Small intestine (tissue), 7 donors: ENCODE data around the gene RFX3. TPM values are rescaled to one million over a fixed set of nuclear protein-coding genes. Genes with fewer than 3 reads are reported as not detected.

Experiments used
- DNase-seq, 2 donors: peaks; one replicate each; pipeline versions ENCODE4 v3.0.0 to v3.0.0-alpha.2; 2013
- FAIRE-seq: peaks from 2 replicates; lab custom pipeline; 2012; peaks lifted over from hg19 to GRCh38; lab: Jason Lieb, UNC
- H3K27ac ChIP-seq, 3 donors: one replicate each; pipeline ENCODE4 v1.5.1; 2013; ENCODE audit warnings: low read length in 2 of 3, mild to moderate bottlenecking in 2 of 3, control low read depth in 1 of 3, inconsistent platforms in 1 of 3, low read depth in 1 of 3, moderate library complexity in 1 of 3
- H3K27me3 ChIP-seq, 3 donors: one replicate each; pipeline ENCODE4 v1.6.1; 2013; ENCODE audit warnings: low read length in 3 of 3, inconsistent platforms in 1 of 3; ENCODE audit not compliant: control insufficient read depth in 3 of 3, insufficient read depth in 3 of 3
- H3K36me3 ChIP-seq, 3 donors: one replicate each; pipeline ENCODE4 v1.6.1; 2013; ENCODE audit warnings: low read length in 3 of 3, inconsistent platforms in 1 of 3, low read depth in 1 of 3, mild to moderate bottlenecking in 1 of 3, moderate library complexity in 1 of 3; ENCODE audit not compliant: control insufficient read depth in 3 of 3, insufficient read depth in 2 of 3
- H3K4me1 ChIP-seq, 3 donors: one replicate each; pipeline ENCODE4 v1.6.1; 2013; ENCODE audit warnings: low read length in 2 of 3, inconsistent platforms in 1 of 3, low read depth in 1 of 3, mild to moderate bottlenecking in 1 of 3, moderate library complexity in 1 of 3; ENCODE audit not compliant: control insufficient read depth in 3 of 3, insufficient read depth in 2 of 3
- H3K4me3 ChIP-seq, 3 donors: one replicate each; pipeline ENCODE4 v1.5.1; 2013; ENCODE audit warnings: low read length in 3 of 3, control low read depth in 1 of 3, inconsistent platforms in 1 of 3, low read depth in 1 of 3, mild to moderate bottlenecking in 1 of 3, moderate library complexity in 1 of 3
- H3K9me3 ChIP-seq, 2 donors: one replicate each; pipeline ENCODE4 v1.6.1; 2013; ENCODE audit warnings: low read depth in 1 of 2, low read length in 1 of 2; ENCODE audit not compliant: control insufficient read depth in 2 of 2, insufficient read depth in 1 of 2
- WGBS, 3 donors: extraction: QIAGEN DNeasy Blood & Tissue Kit; methylation state at CpG; one replicate each; pipeline ENCODE4 v1.1.7; 2013; 5-methylcytosine and 5-hydroxymethylcytosine counted together
- polyA plus RNA-seq, 4 donors: library from polyadenylated mRNA; stranded (reverse) in 3 of 4; unstranded in 1 of 4; fragments of 200-250 nt in 3 of 4; fragments of 120-200 nt in 1 of 4; gene quantifications; one replicate each; pipeline versions ENCODE4 v1.2.1 to v1.2.3, GENCODE V29; 2013
- donor health status: healthy with polysubstance abuse.
- donor health status: control.
- donor health status: control.
- donor health status: Bipolar disorder and iron deficiency.
- donor health status: healthy.

RFX3 gene
- polyA plus RNA-seq, 4 donors = 0.27 to 8.1 (median 1.3) TPM

DNA sequence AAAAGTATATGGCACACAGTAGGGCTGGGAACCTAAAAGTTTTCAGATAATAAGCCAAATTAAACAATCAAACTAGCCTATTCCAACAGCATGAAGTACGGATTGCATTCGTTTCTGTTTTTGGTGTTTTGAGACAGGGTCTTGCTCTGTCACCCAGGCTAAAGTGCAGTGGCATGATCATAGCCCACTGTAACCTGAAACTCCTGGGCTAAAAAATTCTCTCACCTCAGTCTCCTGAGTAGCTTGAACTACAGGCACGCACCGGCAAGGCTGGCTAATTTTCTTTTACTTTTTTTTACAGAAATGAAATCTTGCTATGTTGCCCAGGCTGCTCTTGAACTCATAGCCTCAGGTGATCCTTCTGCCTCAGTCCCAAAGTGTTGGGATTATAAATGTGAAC, 5.2 kb downstream of the RFX3 start:
- H3K27me3 ChIP-seq = no peaks in the 10 kb centered on the region
- WGBS, 3 donors = 91 to 96% (median 93%) methylated on average over 4 of the region's 4 CpGs
- H3K4me3 ChIP-seq = no peak overlapping the region
- H3K9me3 ChIP-seq = no peaks in the 10 kb centered on the region
- H3K36me3 ChIP-seq = no peaks in the 10 kb centered on the region
- no peak overlapping the region for H3K27ac ChIP-seq
- no peak for FAIRE-seq
- no peak for DNase-seq
- H3K4me1 ChIP-seq = no peaks in the 10 kb centered on the region

DNA sequence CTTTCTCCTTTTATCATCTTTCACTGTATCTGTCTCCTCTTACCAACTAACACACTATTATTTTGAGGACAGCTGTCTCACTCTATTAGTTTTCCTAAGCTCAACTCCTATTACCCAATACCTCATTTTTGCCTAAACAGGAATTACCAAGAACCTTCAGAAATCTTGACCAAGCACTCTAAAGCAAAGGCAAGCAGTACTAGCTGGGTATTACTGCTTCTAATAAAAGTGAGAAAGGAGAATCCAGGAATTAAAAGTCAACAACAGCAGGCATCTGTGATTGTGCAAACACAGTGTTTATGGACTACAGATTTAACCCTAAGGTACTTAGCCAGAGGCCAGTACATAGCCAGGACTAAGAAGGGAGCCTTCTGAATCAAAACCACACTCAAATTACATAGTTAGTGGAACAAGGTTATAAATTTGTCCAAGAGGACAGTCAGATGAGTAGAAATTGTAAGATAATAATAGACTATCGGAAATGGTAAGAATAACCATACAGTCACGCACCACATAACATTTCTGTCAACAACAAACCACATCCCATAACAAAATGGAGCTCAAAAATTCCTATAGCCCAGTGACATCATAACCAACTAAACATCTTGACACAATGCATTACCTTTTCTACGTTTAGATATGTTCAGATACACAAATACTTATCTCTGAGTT, 8.3 kb downstream of the RFX3 start:
- Histone ChIP-seq H3K27ac (no peak overlapping the region), H3K27me3 (no peaks in the 10 kb centered on the region), H3K4me3 (no peak overlapping the region), H3K9me3 (no peaks in the 10 kb centered on the region), H3K4me1 (no peaks in the 10 kb centered on the region), H3K36me3 (no peaks in the 10 kb centered on the region)
- DNase-seq (no peak), FAIRE-seq (no peak)
- 89 to 95% (median 94%) methylated on average over 3 of the region's 3 CpGs for WGBS, 3 donors

DNA sequence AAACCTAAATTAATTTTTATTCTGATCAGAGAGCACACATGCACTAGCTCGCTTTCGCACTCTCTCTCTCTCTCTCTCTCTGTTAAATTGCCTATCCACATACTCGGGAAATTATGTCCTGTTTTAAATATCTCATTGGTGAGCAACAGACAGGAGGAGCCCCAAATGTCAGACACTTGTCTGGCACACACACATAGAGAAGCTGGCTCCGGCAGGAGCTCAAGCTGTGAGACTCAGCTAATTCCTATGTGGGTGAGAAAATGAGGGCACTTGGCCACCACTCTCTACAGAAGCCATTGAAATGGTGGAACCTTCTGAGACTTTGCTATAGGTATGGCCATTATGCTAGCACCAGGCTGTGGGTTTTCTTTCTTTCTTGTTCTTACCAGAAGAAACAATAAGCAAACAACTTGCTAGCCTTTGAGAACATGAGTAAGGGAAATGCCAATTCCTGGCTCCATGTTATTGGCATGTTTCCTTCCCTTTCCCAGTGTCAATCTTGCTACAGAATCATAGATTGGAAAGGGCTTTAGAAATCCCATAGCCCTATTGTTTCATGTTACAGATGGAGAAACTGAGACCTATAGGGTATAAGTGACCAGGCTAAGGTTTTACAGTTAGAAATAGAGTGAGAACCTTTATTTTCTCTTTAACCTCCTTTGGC, 9.0 kb downstream of the RFX3 start:
- Histone ChIP-seq H3K27me3 (no peaks in the 10 kb centered on the region), H3K4me1 (no peaks in the 10 kb centered on the region), H3K36me3 (no peaks in the 10 kb centered on the region), H3K4me3 (no peak overlapping the region), H3K9me3 (no peaks in the 10 kb centered on the region), H3K27ac (no peak overlapping the region)
- DNase-seq (no peak), FAIRE-seq (no peak)
- 91 to 98% (median 92%) methylated on average over 4 of the region's 4 CpGs for WGBS, 3 donors

DNA sequence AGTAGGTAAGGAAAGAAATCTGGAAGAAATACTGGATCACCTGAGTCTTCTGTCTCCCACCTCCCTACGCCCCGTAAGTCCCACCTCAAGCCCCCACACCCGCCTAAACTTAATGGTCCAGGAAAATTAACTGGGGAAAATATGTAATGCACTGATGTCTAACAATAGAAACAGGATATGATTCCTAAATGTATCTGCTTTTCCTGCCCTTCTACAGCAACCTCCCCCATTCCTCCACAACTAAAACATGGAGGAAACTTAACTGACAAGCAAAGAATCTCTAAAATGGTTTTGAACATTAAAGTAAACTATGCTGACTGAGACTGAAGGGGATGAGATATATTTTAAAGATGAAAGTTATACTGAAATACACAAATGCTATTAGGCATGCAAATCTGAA, 10.4 kb downstream of the RFX3 start:
- WGBS, 3 donors = 88 to 93% (median 92%) methylated on average over 3 of the region's 3 CpGs
- Histone ChIP-seq H3K4me3 (no peak overlapping the region), H3K4me1 (no peaks in the 10 kb centered on the region), H3K27me3 (no peaks in the 10 kb centered on the region), H3K36me3 (no peaks in the 10 kb centered on the region), H3K27ac (no peak overlapping the region), H3K9me3 (no peaks in the 10 kb centered on the region)
- DNase-seq = no peak
- FAIRE-seq = no peak

DNA sequence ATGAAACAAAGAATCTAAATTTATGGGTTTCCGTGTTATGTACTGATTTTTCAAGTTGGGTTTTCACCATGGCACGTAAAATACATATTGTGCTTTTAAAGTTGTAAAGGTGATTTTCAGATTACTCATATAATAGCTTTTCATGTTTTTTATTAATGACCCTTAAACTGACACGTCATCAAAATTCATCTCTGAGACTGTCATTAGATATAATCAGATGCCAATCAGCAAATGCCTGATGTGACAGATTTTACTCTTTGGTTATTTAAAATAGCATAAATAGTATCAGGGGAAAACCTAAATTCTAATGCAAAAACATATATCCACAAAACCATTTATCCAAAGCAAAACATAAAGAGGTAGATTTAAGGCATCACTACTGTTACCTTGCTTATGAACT, 11.0 kb downstream of the RFX3 start:
- H3K4me1 ChIP-seq = no peaks in the 10 kb centered on the region
- FAIRE-seq (no peak), DNase-seq (no peak)
- H3K9me3 ChIP-seq = no peaks in the 10 kb centered on the region
- H3K4me3 ChIP-seq = no peak overlapping the region
- no peak overlapping the region for H3K27ac ChIP-seq
- H3K36me3 ChIP-seq = no peaks in the 10 kb centered on the region
- H3K27me3 ChIP-seq = no peaks in the 10 kb centered on the region
- 87 to 94% (median 89%) methylated on average over 3 of the region's 3 CpGs for WGBS, 3 donors

DNA sequence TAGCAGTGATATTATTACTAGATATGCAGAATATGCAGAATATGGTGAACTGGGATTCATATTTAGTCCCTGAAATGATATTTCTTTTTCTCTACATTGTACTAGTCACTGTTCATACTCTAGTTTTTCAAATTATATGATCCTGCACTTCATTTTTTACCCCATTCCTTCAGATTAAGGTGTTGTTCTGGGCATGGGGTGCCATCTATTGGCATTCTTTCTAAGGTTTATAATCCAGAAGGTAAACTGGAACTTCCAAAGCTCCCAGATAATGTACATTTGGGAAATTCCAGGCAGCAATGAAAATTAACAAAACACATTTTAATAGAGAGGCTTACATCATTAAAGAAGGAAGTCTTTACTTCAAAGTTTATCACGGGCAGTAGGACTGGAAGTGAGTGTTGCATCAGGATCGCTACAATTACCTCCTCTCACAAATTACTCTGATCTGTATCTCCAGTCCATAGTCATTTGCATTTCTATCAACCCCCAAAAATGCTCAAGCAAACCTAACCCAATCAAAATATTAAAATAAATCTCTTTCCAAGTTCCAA, 12.5 kb downstream of the RFX3 start:
- WGBS, 3 donors = 79 to 85% (median 82%) methylated on average over 2 of the region's 2 CpGs
- no peak for FAIRE-seq
- no peaks in the 10 kb centered on the region for H3K9me3 ChIP-seq

DNA sequence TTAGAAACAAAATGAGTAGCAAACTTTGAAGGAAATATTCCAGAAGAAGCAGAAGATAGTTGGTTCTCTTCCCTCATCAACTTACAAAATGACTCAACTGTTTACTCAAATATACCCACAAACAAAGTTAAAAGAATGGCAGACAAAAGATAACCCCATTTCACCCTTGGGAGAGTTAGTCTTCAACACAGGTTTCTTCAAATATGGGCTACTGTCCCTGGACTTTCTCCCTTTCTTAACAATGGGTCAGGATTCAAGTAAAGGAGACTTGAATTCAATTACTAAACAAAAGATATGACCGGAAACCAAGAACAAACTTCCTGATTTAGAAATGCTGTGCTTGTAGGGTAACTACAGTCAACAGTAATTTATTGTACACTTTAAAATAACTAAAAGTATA, 14.2 kb downstream of the RFX3 start:
- no peak overlapping the region for H3K27ac ChIP-seq
- WGBS, 3 donors = 62 to 76% (median 75%) methylated on average over 1 of the region's 1 CpG
- FAIRE-seq = no peak

More for the DNA sequence above, 12.5 kb downstream of the RFX3 start:
- H3K36me3 ChIP-seq = no peaks in the 10 kb centered on the region
- H3K4me1 ChIP-seq = no peaks in the 10 kb centered on the region
- H3K27me3 ChIP-seq = no peaks in the 10 kb centered on the region
- H3K4me3 ChIP-seq = no peak overlapping the region
- H3K27ac ChIP-seq = no peak overlapping the region
- DNase-seq = no peak

DNA sequence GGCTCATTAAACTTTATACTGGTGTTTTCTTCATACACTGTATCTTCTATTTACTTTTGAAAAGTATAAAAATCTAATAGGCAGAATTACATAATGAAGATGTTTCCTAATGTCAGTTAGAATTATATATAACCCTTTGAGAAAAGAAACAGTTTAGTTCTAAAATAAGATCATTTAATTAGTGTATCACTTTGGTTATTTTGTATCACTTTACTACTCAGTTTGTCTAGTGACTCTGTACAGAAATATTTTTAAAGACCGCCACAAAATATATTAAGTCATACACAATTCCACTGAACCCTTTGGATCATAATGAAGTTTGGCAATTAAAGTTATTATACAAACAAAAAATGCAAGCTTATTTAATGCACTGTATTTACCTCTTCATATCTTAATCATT, 15.0 kb downstream of the RFX3 start:
- FAIRE-seq (no peak), DNase-seq (no peak)
- no peak overlapping the region for H3K4me3 ChIP-seq
- no peaks in the 10 kb centered on the region for H3K4me1 ChIP-seq
- no peaks in the 10 kb centered on the region for H3K27me3 ChIP-seq
- 90 to 98% (median 95%) methylated on average over 1 of the region's 1 CpG for WGBS, 3 donors
- H3K27ac ChIP-seq = no peak overlapping the region
- H3K9me3 ChIP-seq = no peaks in the 10 kb centered on the region
- no peaks in the 10 kb centered on the region for H3K36me3 ChIP-seq

More for the DNA sequence above, 14.2 kb downstream of the RFX3 start:
- Histone ChIP-seq H3K27me3 (no peaks in the 10 kb centered on the region), H3K36me3 (no peaks in the 10 kb centered on the region), H3K4me1 (no peaks in the 10 kb centered on the region), H3K4me3 (no peak overlapping the region), H3K9me3 (no peaks in the 10 kb centered on the region)
- DNase-seq = no peak
